Activated CD8-positive, alpha-beta memory T cell treated with anti-CD3 and anti-CD28 coated beads for 36 hours (primary cell): ENCODE data around the gene WBP4. TPM values are rescaled to one million over a fixed set of nuclear protein-coding genes. Genes with fewer than 3 reads are reported as not detected.

ENCODE experiments used
- CTCF ChIA-PET: fragments of 350-600 bp; sonication (Branson Sonifier 250); formaldehyde crosslinking; loops from one replicate; lab custom pipeline; 2021; ENCODE audit warnings: antibody characterized with exemption; lab: Charles Lee
- POLR2A ChIA-PET: fragments of 350-600 bp; sonication (Branson Sonifier 250); formaldehyde crosslinking; loops from one replicate; lab custom pipeline; 2021; ENCODE audit warnings: antibody characterized with exemption; lab: Charles Lee
- total RNA-seq, 2 experiments: library from RNA; stranded (reverse); gene quantifications; one replicate each; pipeline ENCODE4 v1.2.3, GENCODE V29; 2021

WBP4 gene, protein sequence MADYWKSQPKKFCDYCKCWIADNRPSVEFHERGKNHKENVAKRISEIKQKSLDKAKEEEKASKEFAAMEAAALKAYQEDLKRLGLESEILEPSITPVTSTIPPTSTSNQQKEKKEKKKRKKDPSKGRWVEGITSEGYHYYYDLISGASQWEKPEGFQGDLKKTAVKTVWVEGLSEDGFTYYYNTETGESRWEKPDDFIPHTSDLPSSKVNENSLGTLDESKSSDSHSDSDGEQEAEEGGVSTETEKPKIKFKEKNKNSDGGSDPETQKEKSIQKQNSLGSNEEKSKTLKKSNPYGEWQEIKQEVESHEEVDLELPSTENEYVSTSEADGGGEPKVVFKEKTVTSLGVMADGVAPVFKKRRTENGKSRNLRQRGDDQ
- total RNA-seq, result 10 to 100 TPM; 15.1 to 15.5 TPM

DNA sequence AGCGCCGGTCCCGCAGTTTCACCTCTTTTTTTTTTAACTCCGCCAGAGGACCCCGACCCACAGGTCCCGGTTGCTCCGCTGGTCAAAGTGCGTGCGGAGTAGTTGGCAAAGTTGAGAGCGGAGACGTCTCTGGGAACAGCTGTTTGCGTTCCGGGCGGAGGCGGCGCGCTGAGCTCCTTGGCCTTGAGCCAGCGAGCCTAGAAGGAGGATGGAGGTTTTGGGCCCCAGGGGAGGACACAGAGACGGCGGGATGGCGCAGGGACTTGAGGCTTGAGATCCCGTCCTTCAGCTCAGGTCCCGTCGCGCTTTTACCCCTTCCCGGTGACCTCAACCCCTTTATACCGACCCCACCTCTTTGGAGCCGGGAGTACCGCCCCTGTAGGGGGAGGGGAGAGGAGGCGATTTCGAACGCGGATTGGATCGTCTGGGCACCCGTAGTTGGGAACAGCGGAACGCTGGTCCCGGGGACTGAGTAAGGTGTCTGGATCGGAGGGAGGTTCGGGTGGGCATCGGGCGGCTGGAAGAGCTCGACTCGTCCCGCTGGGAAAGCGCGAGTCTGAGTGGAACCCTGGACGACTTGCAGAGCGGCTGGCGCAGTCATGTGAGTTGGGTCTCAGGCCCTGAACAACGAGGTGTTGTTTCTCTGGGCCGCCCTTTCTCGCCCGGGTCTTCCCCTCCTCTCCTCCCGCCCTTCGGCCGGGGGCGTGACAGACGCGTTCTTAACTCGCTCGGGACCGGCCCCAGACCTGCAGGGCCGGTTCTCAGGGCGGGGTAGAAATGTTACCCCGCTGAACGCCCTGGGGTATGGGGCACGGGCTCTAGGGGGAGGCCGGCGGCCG is at the start of gene WBP4:
WBP4 (plus strand) TSS at position 435 of the 839 bp plus-strand sequence; CDS start at position 600, 165 bp downstream.
- ChIA-PET POLR2A (interaction anchor here (0.6 to 1.7 kb wide), 8 partner anchors 36 to 872 kb away, joined by 3 to 5 read pairs (median 3); partner anchors contain the start of gene ELF1), CTCF (interaction anchor here (0.6 to 1.3 kb wide), 5 partner anchors 10 to 132 kb away, joined by 3 to 4 read pairs (median 3); no protein-coding TSS in a partner anchor)

DNA sequence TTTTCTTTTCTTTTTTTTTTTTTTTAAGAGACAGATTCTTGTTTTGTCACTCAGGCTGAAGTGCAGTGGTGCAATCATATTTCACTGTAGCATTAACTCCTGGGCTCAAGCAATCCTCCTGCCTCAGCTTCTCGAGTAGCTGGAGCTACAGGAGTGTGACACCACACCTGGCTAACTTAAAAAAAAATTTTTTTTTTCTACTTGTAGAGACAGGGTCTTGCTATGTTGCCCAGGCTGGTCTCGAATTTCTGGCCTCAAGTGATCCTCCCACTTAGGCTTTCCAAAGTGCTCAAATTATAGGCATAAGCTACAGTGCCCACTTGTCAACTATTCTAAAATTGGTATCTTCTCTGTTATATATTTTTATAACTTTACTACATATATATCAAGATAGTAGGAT is 48.8 kb upstream of the WBP4 start:
- POLR2A ChIA-PET, result interaction anchor here (0.6 kb wide), 1 partner anchor 141 kb away, joined by 6 read pairs; no protein-coding TSS in a partner anchor
- CTCF ChIA-PET, result interaction anchor here (0.6 kb wide), 1 partner anchor 40 kb away, joined by 3 read pairs; no protein-coding TSS in a partner anchor

DNA sequence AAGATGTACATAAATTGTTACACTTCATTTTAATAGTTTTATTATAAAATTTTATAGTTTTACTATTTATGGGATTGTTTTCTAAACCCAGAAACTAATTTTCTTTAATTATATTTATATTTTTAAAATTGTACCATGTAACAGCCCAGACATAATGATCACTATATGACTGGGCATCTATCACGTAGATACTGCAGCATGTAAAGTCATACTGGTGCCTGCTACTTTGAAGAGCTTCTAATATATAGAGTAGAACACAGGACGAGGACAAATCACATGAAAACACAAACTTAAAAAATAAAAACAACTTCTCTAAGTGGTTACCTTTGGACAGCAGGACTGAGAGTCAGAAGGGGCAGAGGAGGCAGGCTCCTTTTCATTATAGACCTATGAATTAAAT is 47.5 kb upstream of the WBP4 start:
- ChIA-PET CTCF (interaction anchor here (0.6 kb wide), 1 partner anchor 237 kb away, joined by 4 read pairs; no protein-coding TSS in a partner anchor), POLR2A (no interaction called here)

DNA sequence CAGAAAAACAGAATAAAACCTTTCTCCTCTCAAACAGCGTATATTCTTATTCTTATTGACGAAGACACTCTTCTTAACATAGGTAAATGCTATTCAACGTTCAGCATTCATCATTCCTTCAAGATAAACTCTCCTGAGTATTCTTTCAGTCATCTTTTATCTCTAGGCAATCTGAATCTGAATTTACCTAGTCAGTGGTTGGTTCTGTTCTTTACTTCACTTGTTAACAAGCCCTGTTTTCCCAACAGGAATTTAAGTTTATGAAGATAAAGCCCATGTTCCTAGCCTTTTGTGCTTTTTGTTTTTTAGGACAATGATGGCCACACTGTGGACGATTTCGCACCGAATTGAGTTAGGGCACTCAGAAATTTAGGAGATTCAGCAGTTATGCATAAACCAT is 45.4 kb upstream of the WBP4 start:
- POLR2A ChIA-PET, result interaction anchor here (1.0 to 1.2 kb wide), 2 partner anchors 37 to 227 kb away, joined by 5 read pairs; no protein-coding TSS in a partner anchor
- CTCF ChIA-PET, result interaction anchor here (1.1 to 1.6 kb wide), 2 partner anchors 9 to 42 kb away, joined by 3 read pairs; no protein-coding TSS in a partner anchor

DNA sequence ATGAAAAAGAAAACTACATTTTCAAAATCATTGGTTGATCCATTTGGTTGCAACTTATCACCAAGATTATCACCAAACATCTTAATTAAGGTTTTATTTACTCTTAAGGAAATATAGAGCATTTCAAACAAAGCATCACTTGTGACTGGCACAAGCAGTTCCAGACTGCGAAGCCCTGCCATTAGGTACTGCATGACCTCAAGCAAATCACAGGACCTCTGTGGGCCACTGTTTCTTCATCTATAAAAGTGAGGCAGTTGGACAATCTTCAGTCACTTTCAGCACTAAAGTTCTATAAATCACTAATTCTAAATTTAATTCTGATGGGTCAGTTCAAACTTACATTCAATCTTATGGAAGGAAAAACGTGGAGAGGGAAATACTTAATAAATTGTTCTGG is 44.1 kb upstream of the WBP4 start:
- POLR2A ChIA-PET, result interaction anchor here (0.9 to 2.6 kb wide), 3 partner anchors 38 to 43 kb away, joined by 3 to 12 read pairs (median 5); no protein-coding TSS in a partner anchor
- CTCF ChIA-PET, result interaction anchor here (1.3 kb wide), 1 partner anchor 10 kb away, joined by 6 read pairs; no protein-coding TSS in a partner anchor

DNA sequence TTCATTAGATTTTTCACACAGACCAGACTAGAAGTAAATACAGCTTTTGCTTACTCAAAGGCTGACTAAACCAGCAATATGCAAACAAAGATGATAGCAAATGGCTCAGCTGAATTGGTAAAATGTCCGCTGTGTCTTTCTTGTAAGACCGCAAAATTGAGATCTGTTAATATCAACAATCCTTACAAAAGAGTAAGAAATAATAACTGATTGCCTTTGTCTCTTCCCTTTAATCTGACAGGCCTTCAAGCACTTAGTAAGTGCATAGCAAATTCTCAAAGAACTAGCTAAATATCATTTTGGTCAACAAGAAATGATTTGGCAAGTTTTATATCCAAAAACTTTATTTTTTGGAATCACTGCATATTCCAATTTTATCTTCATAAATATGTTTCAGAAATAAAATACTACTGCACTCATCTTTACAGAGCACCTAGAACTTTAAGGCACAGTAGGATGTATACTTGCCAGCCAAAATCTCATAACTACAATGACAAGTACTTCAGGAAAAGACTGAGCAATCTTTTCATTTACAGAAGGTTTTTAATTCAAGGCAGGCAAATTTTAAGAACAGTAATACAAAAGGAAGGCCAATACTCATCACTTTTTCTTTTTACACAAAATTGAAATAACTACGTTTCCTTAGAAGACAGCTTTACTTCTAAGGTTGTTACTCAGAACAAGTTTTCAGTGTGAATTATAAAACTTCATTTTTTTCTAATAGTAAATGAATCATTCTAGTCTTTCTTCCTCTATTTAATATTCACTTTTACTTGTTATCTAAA is 43.3 kb upstream of the WBP4 start:
- ChIA-PET POLR2A (interaction anchor here (0.9 to 2.6 kb wide), 2 partner anchors 39 to 42 kb away, joined by 3 to 12 read pairs; no protein-coding TSS in a partner anchor), CTCF (interaction anchor here (1.3 to 1.5 kb wide), 2 partner anchors 11 to 47 kb away, joined by 3 to 6 read pairs; no protein-coding TSS in a partner anchor)

DNA sequence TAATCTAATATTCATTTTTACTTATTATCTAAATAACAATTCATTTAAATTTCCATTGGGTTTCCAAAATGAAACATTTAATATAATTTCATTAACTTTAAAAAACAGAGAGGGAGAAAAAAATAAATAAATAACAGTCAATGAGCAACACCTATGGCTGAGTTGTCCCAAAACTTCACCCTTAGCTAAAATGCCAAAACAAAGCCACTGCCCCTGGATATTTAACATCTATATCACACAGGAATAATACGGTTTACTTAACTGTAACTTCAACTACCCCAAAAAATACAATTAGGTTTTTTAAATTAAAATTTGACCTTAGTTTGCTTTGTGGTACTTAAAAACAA is 42.7 kb upstream of the WBP4 start:
- CTCF ChIA-PET, result interaction anchor here (0.9 to 1.5 kb wide), 4 partner anchors 11 to 241 kb away, joined by 3 to 6 read pairs (median 4); no protein-coding TSS in a partner anchor
- POLR2A ChIA-PET, result interaction anchor here (0.6 to 2.6 kb wide), 3 partner anchors 39 to 97 kb away, joined by 3 to 12 read pairs (median 5); partner anchors contain the start of gene WBP4

DNA sequence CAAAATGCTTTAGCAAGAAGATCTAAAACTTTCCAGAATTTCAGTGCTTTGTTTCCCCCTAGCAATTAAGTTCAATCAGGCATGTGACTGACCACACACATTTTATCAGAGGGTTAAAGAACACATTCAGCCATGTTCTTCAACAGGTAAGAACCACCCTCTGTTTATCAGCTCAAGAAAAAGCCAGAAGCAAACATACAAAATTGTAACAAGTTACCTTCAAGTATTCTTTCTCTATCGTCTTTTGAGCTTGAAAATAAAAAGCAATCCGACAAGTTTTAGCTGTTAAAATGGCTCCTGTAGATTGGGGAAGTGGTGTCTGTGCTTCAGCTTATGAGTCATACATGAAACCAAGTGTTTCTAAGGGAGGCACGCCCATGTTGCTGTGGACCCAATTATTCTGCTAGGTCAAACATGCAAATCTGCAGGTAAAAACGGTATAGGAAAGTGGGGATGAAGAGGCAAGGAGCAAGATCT is 42.3 kb upstream of the WBP4 start, which contains the start of gene ELF1:
ELF1 (minus strand) TSS at position 306 of the 477 bp plus-strand sequence. CDS start 37,262 bp downstream, outside the sequence.
- CTCF ChIA-PET, result interaction anchor here (0.6 to 1.5 kb wide), 4 partner anchors 44 to 241 kb away, joined by 3 to 6 read pairs (median 4); no protein-coding TSS in a partner anchor
- POLR2A ChIA-PET, result interaction anchor here (0.6 to 2.6 kb wide), 3 partner anchors 40 to 98 kb away, joined by 3 to 12 read pairs (median 5); partner anchors contain the start of gene WBP4

DNA sequence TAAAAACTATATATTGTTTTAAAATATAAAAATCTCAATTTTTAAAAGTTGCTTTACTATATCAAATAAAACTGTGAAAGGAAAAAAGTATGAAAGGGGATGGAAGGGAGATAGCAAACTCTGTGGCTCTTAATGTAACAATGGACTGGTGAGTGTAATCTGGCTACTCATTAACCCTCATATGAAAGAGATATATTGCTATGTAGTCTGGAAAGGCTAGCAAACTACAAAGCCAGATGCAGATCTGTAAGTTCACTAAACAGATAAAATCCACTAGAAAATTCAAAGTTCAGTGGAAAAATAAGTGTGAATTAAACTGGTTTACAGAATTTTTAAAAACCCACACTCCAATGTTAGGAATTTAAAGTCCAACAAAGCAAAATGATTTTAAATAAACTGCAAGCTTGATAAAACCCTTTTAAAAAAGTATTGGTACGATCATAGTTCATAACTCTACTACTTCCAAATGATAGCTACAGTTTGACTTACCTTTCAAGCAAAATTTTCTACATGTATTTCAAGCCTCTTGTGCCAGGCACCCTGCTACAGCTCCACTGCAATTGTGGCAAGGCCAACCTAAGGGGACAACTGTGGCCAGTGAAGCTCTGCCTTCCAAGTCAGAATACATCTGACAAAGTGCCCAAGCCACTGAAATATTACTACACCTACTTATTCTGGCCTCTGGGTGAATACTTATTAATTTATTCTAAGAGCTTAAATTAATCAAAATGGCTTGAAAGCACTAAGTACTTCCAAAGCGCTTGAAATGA is 41.5 kb upstream of the WBP4 start:
- ChIA-PET POLR2A (interaction anchor here (1.4 to 2.6 kb wide), 2 partner anchors 40 to 41 kb away, joined by 5 to 12 read pairs; partner anchors contain the start of gene WBP4), CTCF (interaction anchor here (0.5 to 1.0 kb wide), 4 partner anchors 33 to 242 kb away, joined by 3 to 6 read pairs (median 4); no protein-coding TSS in a partner anchor)

DNA sequence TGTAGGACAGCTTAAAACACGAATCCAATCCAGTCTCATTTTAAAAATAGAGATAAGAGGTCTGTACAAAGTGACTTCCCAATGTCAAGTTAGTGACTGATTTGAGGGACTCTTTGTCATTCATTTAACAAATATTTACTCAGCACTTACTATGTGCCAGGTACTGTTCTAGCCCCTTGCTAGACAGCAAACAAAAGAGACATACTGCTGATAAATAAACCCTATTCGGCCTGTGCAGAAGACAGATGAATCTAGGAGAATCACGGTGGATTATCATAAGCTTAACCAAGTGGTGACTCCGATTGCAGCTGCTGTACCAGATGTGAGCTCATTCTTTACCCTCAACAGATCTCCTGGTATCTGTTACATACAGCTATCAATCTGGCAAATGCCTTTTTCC is 35.8 kb upstream of the WBP4 start:
- ChIA-PET POLR2A (interaction anchor here (0.6 kb wide), 1 partner anchor 35 kb away, joined by 3 read pairs; no protein-coding TSS in a partner anchor), CTCF (interaction anchor here (0.6 kb wide), 1 partner anchor 288 kb away, joined by 3 read pairs; no protein-coding TSS in a partner anchor)

DNA sequence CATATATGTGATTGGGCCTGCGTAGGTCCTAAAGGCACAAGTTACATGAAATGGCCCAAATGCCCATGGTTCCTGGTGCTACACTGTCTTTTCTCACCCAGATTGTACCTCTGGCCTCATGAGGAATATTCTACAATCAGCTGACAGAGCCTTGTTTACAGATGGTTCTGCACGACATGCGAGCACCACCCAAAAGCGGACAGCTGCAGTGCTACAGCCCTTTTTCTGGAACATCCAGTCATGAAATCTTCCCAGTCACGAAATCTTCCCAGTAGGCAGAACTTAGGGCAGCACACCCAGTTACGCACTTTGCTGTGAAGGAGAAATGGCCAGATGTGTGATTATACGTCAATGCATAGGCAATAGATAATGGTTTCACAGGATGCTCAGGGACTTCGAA is 34.5 kb upstream of the WBP4 start:
- ChIA-PET CTCF (no interaction called here), POLR2A (interaction anchor here (0.6 kb wide), 1 partner anchor 34 kb away, joined by 3 read pairs; no protein-coding TSS in a partner anchor)

DNA sequence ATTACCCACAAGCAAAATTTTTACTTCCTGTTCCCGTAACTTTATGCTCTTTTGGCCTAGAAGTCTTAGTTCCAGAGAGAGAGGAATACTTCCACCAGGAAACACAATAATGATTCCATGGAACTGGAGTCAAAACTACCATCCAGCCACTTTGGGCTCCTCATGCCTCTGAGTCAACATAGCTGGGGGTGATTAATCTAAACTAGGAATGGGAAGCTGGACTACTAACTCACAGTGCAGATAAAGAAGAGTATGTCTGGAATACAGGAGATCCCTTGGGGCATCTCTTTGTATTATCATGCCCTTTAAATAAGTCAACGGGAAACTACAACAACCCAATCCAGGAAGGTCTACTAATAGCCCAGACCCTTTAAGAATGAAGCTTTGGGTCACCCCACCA is 33.3 kb upstream of the WBP4 start:
- ChIA-PET POLR2A (no interaction called here), CTCF (no interaction called here)

DNA sequence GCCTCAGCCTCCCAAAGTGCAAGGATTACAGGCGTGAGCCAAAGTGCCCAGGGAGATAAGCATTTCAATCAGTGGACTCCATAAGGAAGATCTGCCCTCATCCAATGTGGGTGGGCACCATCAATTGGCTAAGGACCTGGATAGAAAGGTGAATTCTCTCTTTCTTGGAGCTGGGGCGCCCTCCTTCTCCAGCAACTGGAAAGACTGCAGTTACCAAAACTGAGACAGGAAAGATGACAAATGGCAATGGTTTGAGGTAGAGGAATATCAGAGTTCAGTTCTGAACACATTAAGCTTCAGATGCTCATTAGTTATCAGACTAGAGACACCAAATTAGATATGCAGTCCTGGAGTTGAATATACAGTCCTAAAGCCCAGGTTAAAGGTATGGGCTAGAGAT is 31.7 kb upstream of the WBP4 start:
- ChIA-PET CTCF (interaction anchor here (0.9 to 1.0 kb wide), 2 partner anchors 25 to 216 kb away, joined by 3 read pairs; no protein-coding TSS in a partner anchor), POLR2A (no interaction called here)

DNA sequence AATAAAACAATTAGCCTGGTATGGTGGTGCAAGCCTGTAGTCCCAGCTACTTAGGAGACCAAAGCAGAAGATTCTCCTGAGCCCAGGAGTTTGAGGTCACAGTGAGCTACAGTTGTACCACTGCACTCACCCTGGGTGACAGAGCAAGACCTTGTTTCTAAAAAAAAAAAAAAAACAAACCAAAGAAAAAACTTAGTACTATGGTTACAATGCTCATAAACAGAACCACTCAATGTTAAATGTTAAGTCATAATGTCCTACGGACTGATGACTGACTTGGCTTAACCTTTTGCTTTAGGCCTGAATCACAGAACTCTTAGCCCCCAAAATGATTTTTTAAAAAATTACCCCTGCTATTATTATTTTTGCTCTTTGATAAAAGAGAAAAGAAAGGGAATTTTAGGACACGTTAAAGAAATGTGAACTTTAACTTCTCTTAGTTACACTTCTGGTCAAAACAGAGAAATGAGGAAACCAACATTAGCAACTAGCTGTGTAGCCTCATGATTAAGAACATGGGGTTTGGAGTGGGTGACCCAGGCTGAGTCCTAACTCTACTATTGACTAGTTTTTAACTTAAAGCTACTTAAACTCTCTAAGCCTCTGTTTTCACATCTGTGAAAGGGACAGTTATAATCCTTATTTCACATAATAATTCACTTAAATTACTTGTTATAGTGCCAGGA is 28.5 kb upstream of the WBP4 start:
- ChIA-PET CTCF (interaction anchor here (0.7 kb wide), 1 partner anchor 28 kb away, joined by 4 read pairs; no protein-coding TSS in a partner anchor), POLR2A (no interaction called here)

DNA sequence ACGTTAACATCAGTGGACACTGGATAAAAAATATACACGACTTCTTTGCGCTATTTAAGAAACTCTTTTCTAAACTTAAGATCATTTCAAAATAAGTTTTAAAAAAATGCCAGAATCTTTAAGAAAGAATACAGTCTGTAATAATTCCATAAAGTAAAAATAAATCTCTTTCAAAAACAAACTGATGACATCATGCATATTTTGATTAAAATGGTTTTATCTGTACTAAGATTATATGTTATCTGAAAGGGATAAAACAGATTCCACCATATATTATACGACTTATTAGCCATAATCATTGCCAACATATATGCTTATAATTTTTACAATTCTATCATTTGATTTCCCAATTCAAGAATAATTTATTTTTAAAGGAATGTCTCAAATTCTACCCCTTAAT is 26.9 kb upstream of the WBP4 start:
- ChIA-PET CTCF (no interaction called here), POLR2A (no interaction called here)

DNA sequence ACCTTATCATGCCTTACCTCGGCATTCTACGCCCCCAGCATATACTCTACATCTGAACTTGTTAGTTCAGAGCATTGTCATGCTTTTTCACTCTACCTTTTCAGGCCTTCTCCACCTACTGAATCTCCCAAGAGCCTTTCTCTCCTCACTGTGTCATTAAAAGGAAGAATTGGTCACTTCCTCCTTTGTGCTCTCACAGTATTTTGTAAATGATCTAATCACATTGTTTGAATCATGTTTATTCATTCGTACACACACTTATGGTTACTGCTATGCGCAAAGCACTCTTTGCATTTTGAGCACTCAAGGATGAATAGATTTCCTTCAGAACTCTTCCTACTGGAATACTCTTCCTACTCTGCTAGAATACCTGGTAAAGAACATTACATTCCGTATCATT is 26.4 kb upstream of the WBP4 start:
- CTCF ChIA-PET, result no interaction called here
- POLR2A ChIA-PET, result no interaction called here
